GM23248 (cell line): ENCODE data around the gene PRSS27.

Experiments used
- EZH2 ChIP-seq: fragments of 200-600 bp; sonication (generic); IDR thresholded peaks from 2 replicates; pipeline ENCODE4 v1.6.1; 2018; ENCODE audit warnings: antibody characterized with exemption, mild to moderate bottlenecking; ENCODE audit not compliant: insufficient read depth, poor library complexity, severe bottlenecking
- EZH2phosphoT487 ChIP-seq: fragments of 200-600 bp; sonication (generic); IDR thresholded peaks from 2 replicates; pipeline ENCODE4 v1.6.1; 2018; ENCODE audit warnings: antibody characterized with exemption, moderate library complexity, mild to moderate bottlenecking, low read depth; ENCODE audit not compliant: insufficient read depth

GRCh38 chr16:2724088-2724676 lies 4.2 kb upstream of the PRSS27 start:
- TF ChIP-seq EZH2, result no peak
- TF ChIP-seq EZH2phosphoT487, result no peak
